HG02759 (cell line): ENCODE data around the gene USP35.

ENCODE experiments used
- ATAC-seq: cut with Tn5 transposase; IDR thresholded peaks from one replicate; pipeline ENCODE4 v1.9.1; 2021; ENCODE audit warnings: mild to moderate bottlenecking, moderate library complexity; ENCODE audit not compliant: unreplicated experiment

USP35 gene

GRCh38 chr11:78262238-78262637 lies 73.5 kb downstream of the USP35 start:
- no peak for ATAC-seq

GRCh38 chr11:78262691-78263090 lies 74.0 kb downstream of the USP35 start:
- no peak for ATAC-seq
